Kidney epithelial cell (primary cell): ENCODE measurements around the gene PGBD5. TPM values are rescaled to one million over a fixed set of nuclear protein-coding genes. Genes with fewer than 3 reads are reported as not detected.

Source experiments
- DNase-seq: peaks from one replicate; pipeline ENCODE4 v3.0.0-alpha.2; 2010; ENCODE audit warnings: low read depth
- H3K27me3 ChIP-seq: 2 replicates; pipeline ENCODE4 v1.6.0; 2011; ENCODE audit warnings: low read length; ENCODE audit not compliant: control insufficient read depth, insufficient read depth
- H3K36me3 ChIP-seq: 2 replicates; pipeline ENCODE4 v1.5.1; 2011; ENCODE audit warnings: low read length; ENCODE audit not compliant: control insufficient read depth, insufficient read depth
- H3K4me3 ChIP-seq: 2 replicates; pipeline ENCODE4 v1.5.1; 2011; ENCODE audit warnings: low read depth, mild to moderate bottlenecking, control low read depth, low read length
- CTCF ChIP-seq: IDR thresholded peaks from 2 replicates; pipeline ENCODE4 v1.5.1; 2011; ENCODE audit warnings: mild to moderate bottlenecking, moderate library complexity, low read length, control low read depth, inconsistent platforms; ENCODE audit not compliant: insufficient read depth, poor library complexity, severe bottlenecking
- total RNA-seq: library from RNA; depleted of rRNA; stranded (reverse); fragments of >200 nt; gene quantifications from 2 replicates; pipeline ENCODE4 v1.2.3, GENCODE V29; 2015

The PGBD5 gene
- total RNA-seq, 1 donor from 2014 or later = 54.0 TPM

- Histone ChIP-seq H3K36me3 (no peaks in the 10 kb centered on the region), H3K27me3 (no peaks in the 10 kb centered on the region), H3K4me3 (no peak overlapping the region)
- DNase-seq = no peak
- TF ChIP-seq CTCF = no peak
Observed at GRCh38 chr1:230463326-230463725, 37.2 kb upstream of the PGBD5 start.

GRCh38 chr1:230459465-230459864, 33.3 kb upstream of the PGBD5 start:
- TF ChIP-seq CTCF = no peak
- no peaks in the 10 kb centered on the region for H3K27me3 ChIP-seq
- DNase-seq = peak; percentile 74
- no peak overlapping the region for H3K4me3 ChIP-seq
- no peaks in the 10 kb centered on the region for H3K36me3 ChIP-seq

GRCh38 chr1:230458509-230458908, 32.4 kb upstream of the PGBD5 start:
- DNase-seq = peak; percentile 34
- Histone ChIP-seq H3K27me3 (no peaks in the 10 kb centered on the region), H3K36me3 (no peaks in the 10 kb centered on the region), H3K4me3 (no peak overlapping the region)
- TF ChIP-seq CTCF = no peak

GRCh38 chr1:230456478-230456877, 30.3 kb upstream of the PGBD5 start:
- TF ChIP-seq CTCF = no peak
- Histone ChIP-seq H3K36me3 (no peaks in the 10 kb centered on the region), H3K27me3 (no peaks in the 10 kb centered on the region), H3K4me3 (no peak overlapping the region)
- no peak for DNase-seq

GRCh38 chr1:230455291-230455690, 29.2 kb upstream of the PGBD5 start:
- no peak for DNase-seq

GRCh38 chr1:230453377-230453776, 27.2 kb upstream of the PGBD5 start:
- H3K36me3 ChIP-seq = no peaks in the 10 kb centered on the region
- H3K27me3 ChIP-seq = no peaks in the 10 kb centered on the region
- no peak for DNase-seq
- TF ChIP-seq CTCF = no peak
- no peak overlapping the region for H3K4me3 ChIP-seq

More at GRCh38 chr1:230455291-230455690, 29.2 kb upstream of the PGBD5 start:
- no peak for TF ChIP-seq CTCF
- Histone ChIP-seq H3K4me3 (no peak overlapping the region), H3K27me3 (no peaks in the 10 kb centered on the region), H3K36me3 (no peaks in the 10 kb centered on the region)
